Stimulated activated CD4-positive, alpha-beta T cell treated with anti-CD3 and anti-CD28 coated beads, Interleukin-2, amount 100 ng/mL, for 48 hours (primary cell): ENCODE data around the gene AMZ1.
"Not testable (repeated sequence)": the region's sequence is repeated elsewhere in the genome, so short reads cannot be mapped to it uniquely, and the experiment has no call there.

Source experiments
- DNase-seq, 2 donors: peaks; one replicate each; pipeline ENCODE4 v3.0.0-alpha.2; 2020

AMZ1 gene

GRCh38 chr7:2670171-2670570 is 17.8 kb upstream of the AMZ1 start:
- DNase-seq: no peak

- peak; percentile 65 to 73 for DNase-seq
Measured at GRCh38 chr7:2670720-2671391, 17.1 kb upstream of the AMZ1 start.

GRCh38 chr7:2673214-2673613 is 14.8 kb upstream of the AMZ1 start:
- not testable (repeated sequence) for DNase-seq

GRCh38 chr7:2673934-2674333 is 14.1 kb upstream of the AMZ1 start:
- DNase-seq: no peak

- DNase-seq: no peak
Measured at GRCh38 chr7:2675256-2675764, 12.7 kb upstream of the AMZ1 start.

- not testable (repeated sequence) for DNase-seq
Measured at GRCh38 chr7:2676576-2676975, 11.4 kb upstream of the AMZ1 start.

GRCh38 chr7:2678454-2678853 is 9.5 kb upstream of the AMZ1 start:
- DNase-seq: not testable (repeated sequence)

GRCh38 chr7:2679135-2680127 is 8.6 kb upstream of the AMZ1 start:
- not testable (repeated sequence) for DNase-seq

GRCh38 chr7:2680256-2680655 is 7.7 kb upstream of the AMZ1 start:
- no peak for DNase-seq

GRCh38 chr7:2680792-2681490 is 7.1 kb upstream of the AMZ1 start:
- DNase-seq: peak; percentile 56

GRCh38 chr7:2681929-2682799 is 5.8 kb upstream of the AMZ1 start:
- no peak for DNase-seq

GRCh38 chr7:2684501-2684900 is 3.5 kb upstream of the AMZ1 start:
- DNase-seq: no peak

GRCh38 chr7:2686101-2686500 is 1.9 kb upstream of the AMZ1 start:
- no peak for DNase-seq

GRCh38 chr7:2687338-2687869 is 598 bp upstream of the AMZ1 start:
- DNase-seq: no peak

GRCh38 chr7:2688409-2689342 is 674 bp downstream of the AMZ1 start:
- no peak for DNase-seq

GRCh38 chr7:2689343-2689847 is 1.4 kb downstream of the AMZ1 start:
- no peak for DNase-seq

- DNase-seq: no peak
Measured at GRCh38 chr7:2689951-2690705, 2.1 kb downstream of the AMZ1 start.

GRCh38 chr7:2691011-2691707 is 3.2 kb downstream of the AMZ1 start:
- no peak for DNase-seq

GRCh38 chr7:2691932-2692439 is 4.0 kb downstream of the AMZ1 start:
- not testable (repeated sequence) for DNase-seq
